Pons (tissue), 1 donor: ENCODE measurements around the gene HEMGN.
"Not testable (repeated sequence)": the region's sequence is repeated elsewhere in the genome, so short reads cannot be mapped to it uniquely, and the experiment has no call there.

Experiments used
- DNase-seq: peaks from one replicate; pipeline ENCODE4 v3.0.0-alpha.2; 2016; ENCODE audit warnings: low spot score

Gene HEMGN, protein sequence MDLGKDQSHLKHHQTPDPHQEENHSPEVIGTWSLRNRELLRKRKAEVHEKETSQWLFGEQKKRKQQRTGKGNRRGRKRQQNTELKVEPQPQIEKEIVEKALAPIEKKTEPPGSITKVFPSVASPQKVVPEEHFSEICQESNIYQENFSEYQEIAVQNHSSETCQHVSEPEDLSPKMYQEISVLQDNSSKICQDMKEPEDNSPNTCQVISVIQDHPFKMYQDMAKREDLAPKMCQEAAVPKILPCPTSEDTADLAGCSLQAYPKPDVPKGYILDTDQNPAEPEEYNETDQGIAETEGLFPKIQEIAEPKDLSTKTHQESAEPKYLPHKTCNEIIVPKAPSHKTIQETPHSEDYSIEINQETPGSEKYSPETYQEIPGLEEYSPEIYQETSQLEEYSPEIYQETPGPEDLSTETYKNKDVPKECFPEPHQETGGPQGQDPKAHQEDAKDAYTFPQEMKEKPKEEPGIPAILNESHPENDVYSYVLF

DNA sequence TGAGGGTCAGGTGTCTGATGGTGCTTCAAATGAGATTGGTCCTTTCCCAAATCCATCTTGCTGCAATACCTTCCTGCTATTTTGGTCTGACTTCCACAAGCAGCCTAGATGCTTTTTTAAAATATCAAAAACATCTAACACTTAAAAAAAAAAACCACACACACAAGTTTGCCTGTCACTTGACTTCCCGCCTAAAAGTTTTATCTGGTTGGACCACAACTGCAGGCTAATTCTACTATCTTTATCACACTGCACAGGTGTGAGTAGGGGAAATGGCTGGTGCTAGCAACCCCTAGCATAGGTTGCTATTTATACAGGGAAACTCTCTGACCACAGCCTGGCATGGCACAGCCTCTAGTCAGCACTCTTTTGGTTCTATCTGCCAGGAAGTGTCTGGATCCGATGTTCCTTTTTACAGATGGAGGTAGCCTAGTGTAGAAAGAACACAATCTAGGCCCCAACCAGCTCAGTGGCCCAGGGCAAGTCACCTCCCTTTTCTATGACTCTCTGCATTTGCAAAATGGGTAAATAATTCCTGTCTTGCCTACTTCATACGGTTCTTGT is at the start of gene HEMGN:
Gene HEMGN, minus strand, starts transcription at position 92 of the 564 bp plus-strand sequence. Its CDS starts 36 bp downstream, at position 56.
- no peak for DNase-seq

DNA sequence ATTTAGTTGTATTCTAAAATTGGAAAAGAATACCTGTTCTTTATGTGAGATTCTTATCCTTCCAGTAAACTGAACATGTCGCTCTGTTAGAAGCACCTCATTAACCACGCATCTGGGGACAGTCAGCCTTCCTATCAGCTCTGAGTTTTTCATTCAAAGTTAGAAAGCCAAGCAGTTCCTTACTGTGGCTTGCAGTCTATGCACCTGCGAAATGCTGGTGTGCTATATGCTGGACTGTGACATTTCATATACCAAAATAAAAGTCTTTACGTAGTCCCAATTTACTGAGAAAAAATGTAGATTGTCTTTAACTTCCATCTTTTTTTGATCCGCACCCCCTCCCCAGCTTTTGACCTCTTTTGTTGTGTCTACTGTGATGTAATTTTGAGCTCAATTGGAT is 49.5 kb upstream of the HEMGN start:
- no peak for DNase-seq

GRCh38 chr9:97985058-97985861 is 47.3 kb upstream of the HEMGN start:
- DNase-seq, result no peak

- peak; percentile 65 for DNase-seq
Measured at GRCh38 chr9:97984188-97985057, 46.5 kb upstream of the HEMGN start.

GRCh38 chr9:97983589-97984187 is 45.7 kb upstream of the HEMGN start:
- peak; percentile 50 for DNase-seq

GRCh38 chr9:97982683-97983588 is 45.0 kb upstream of the HEMGN start, which contains the start of gene ANP32B:
Gene ANP32B (plus strand): TSS chr9:97983341. CDS start chr9:97983556, 215 bp downstream.
- DNase-seq, result peak; percentile 88

GRCh38 chr9:97981846-97982682 is 44.1 kb upstream of the HEMGN start:
- DNase-seq, result peak; percentile 54

- peak; percentile 95 for DNase-seq
Measured at GRCh38 chr9:97980918-97981845, 43.2 kb upstream of the HEMGN start.

DNA sequence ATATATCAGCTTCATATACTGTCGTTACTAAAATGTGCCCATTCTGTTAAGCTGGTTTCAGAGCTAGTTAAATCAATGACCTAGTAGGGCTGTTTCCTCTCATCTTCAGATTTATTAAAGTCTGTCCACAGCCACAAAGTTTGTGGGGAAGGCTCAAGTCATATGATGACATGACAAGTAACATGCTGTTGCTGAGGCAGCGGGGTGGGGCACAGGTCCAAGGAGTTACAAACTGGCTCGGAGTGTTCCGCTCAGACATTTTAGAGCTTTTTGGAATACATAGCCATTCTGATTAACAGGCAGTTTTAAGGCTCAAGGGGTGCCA is 42.5 kb upstream of the HEMGN start:
- DNase-seq, result peak; percentile 64

DNA sequence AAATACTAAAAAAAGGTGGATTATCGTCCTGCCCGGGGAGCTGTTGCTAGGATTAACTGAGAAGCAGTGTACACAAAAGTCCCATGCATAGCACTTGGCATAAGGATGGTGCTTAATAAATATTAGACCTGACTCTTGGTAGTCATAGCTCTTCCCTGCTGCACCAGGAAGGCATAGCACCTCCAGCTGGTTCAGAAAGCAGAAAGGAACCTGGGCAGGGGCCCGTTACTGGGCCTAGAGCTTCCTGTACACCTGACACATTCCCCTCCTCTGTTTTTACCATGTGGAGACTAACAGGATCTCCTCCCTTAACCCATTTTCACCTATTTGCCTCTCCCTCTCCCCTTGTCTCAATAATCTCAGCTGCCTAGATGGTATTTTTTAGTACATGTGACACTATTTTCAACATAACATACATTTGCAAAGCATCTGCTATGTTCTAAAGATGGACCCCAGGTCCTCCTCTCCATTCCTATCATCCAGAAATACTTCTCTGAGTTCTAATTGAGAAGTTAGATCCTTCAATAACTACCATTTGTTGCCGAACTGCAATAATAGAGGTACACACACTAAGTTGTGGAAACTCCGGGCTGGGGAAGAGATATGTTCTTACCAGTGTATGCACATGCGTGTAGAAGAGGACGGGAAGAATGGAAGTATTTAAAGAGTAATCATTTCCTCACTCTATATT is 42.0 kb upstream of the HEMGN start:
- DNase-seq, result peak; percentile 28

DNA sequence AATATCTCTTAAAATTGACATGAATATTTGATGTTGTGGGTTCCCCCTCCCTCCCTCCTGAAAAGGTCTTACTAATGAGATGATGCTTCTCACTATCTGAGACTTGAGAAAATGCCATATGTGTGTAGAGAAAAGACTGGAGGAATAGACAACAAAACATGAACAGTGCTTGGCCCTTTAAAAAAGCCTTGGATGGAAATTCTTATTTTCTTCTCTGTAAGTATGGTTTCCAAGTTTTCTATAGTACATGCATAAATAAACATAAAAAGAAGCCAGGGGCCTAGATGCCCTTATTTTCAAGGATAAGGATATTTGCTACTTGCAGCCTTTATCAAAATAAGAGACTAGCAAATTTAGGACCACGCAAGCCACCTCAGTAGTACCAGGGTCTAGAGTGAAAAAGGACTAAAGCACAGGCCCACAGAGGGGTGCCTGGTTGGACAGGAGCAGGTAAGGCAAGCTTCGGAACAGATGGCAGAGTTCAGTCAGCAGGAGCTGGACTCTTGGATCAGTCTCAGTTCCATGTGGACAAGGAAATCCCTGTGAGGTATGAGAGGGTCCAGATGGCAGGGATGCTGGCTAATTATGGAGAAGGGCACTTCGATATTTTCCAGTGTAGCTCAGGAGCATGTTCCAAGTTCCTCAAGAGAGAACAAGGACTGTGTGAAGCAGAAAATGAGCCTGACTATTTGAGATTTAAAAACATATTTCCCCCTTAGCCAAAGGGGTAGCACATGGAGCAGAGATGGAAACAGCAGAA is 40.6 kb upstream of the HEMGN start:
- peak; percentile 45 for DNase-seq

DNA sequence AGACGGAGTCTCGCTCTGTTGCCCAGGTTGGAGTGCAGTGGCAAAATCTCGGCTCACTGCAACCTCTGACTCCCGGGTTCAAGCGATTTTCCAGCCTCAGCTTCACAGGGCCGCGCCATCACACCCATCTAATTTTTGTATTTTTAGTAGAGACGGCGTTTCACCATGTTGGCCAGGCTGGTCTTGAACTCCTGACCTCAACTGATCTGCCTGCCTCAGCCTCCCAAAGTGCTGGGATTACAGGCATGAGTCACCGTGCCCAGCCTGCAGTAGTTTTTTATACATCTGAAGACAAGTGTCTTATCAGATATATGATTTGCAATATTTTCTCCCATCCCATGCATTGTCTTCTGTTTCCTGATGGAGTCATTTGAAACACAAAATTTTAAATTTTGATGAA is 38.7 kb upstream of the HEMGN start:
- not testable (repeated sequence) for DNase-seq

DNA sequence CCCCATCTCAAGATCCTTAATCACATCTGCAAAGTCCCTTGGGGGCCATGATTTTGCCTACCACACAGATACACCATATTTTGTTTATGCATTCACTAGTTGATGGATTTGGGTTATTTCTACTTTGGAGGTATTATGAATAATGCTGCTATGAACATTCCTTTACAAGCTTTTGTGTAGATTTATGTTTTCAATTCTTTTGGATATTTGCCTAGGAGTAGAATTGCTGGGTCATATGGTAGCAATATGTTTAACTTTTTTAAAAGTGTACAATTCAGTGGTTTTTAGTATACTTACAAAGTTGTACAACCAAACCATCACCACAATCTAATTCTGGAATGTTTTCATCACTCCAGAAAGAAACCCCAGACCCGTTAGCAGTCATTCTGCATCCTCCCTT is 37.4 kb upstream of the HEMGN start:
- DNase-seq, result no peak

- no peak for DNase-seq
Measured at GRCh38 chr9:97972753-97973152, 34.8 kb upstream of the HEMGN start.

DNA sequence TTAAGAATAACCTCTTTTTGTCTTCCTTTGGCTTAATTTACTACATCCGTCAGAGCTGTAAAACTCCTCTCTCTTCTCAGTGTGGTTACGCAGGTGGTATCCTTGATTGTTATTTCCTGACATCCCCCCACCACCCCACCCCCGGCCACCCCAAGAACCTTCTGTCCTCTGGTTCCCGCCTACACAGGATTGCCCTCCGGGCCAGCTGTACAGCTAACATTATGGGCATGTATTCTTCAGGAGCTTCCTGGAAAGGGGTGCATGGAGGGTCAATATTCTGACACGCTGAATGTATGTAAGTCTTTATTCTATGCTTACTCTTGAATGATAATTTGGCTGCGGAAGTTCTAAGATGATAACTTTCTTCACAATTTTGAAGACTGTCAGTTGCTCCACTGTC is 32.2 kb upstream of the HEMGN start:
- no peak for DNase-seq

GRCh38 chr9:97969014-97969413 is 31.0 kb upstream of the HEMGN start:
- DNase-seq, result no peak

GRCh38 chr9:97966493-97966892 is 28.5 kb upstream of the HEMGN start:
- DNase-seq, result no peak
